Hematopoietic multipotent progenitor cell treated with erythropoietin and hydrocortisone succinate and interleukin-3 and kit ligand, for 15 days (in vitro differentiated cells): ENCODE data around the gene ZAP70.
"Not testable (repeated sequence)": the region's sequence is repeated elsewhere in the genome, so short reads cannot be mapped to it uniquely, and the experiment has no call there.

Experiments used
- DNase-seq: peaks from one replicate; pipeline ENCODE4 v3.0.0-alpha.2; 2015; ENCODE audit warnings: low spot score

Gene ZAP70

DNA sequence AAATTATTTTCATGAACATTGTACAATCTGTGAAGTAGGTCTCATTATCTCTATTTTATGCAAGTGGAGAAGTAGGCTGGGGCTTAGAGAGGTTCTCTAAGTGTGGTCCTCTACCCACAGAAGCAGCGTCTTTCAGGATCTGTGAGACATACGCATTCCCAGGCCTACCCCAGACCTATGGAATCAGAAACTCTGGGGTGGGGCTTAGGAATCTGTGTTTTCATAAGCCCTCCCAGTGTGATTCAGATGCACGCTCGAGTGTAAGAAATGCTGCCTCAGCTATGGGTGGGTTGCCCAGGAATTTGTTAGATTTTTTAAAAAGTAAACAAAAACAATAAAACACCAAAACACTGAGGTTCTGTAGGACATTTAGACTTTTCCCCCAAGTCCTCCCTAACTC, 14.8 kb upstream of the ZAP70 start:
- no peak for DNase-seq

- DNase-seq, result peak; percentile 5
These were observed 13.5 kb upstream of the ZAP70 start for GRCh38 chr2:97699765-97700444.

DNA sequence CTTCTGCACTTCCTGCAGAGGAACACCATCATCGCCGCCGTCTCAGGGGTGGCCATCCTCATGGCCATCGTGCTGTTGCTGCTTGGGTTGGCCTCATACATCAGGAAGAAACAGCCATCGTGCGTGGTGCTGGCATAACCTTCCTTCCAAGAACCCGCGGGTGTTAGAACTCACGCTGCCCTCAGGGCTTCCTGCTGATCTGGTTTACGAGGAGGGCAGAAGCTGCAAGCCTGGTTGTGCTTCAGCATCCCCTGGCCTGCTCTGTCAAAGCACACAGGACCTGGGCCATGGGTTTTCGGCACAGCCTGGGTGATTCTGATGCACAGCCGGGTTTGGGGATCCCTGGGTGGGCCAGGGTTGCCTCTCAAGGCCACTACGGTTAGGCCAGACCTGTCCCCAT, 12.2 kb upstream of the ZAP70 start:
- DNase-seq, result no peak

DNA sequence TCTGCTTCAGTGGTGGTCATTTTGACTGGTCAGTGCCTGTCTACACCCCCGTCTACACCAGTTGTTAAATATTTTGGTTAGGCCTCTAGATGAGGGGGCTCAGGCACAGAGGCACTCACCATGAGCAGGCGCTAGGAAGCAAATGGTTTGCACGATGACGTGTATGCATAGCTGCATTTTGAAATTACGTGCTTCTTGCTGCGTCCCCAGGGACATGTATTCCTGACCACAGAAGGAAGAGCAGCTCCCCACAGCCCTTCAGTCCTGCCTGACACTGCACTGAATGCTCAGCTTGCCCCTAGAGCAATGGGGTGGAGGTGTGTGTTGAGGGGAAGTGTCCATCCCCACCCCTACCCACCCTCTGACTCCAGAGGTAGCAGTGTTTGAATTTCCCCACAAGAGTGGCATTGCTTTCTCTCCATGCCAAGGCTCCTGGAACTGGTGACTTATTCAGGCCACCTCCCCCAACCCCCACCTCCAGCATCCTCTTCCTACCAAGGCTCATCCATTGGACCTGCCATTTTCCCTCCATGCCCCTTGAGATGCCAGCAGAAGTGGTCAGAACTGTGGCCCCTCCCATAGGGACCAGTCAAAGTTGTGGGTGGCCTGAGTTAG, 11.4 kb upstream of the ZAP70 start:
- no peak for DNase-seq

- DNase-seq, result no peak
These were observed 10.5 kb upstream of the ZAP70 start for GRCh38 chr2:97702731-97703470.

GRCh38 chr2:97703741-97704140, 9.6 kb upstream of the ZAP70 start:
- no peak for DNase-seq

DNA sequence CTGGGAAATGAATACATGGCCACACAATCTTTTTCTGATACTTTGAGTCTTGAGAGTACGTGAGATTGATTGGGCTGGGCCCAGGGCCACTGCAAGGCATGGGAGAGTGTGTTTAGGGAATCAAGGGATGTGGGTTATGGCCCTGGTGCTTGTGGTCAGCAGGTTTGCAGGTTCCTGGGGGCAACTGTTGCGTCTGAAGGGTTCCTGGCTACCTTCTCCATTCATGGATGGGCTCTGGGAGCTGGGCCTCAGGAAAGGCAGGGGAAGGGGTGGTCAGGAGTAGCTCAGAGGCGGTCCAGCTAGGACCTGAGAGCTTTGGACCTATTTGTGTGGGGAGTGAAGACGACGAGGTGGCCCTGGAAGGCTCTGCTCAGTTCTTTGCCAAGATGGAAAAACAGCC, 8.4 kb upstream of the ZAP70 start:
- DNase-seq, result no peak

- no peak for DNase-seq
These were observed 7.3 kb upstream of the ZAP70 start for GRCh38 chr2:97706112-97706511.

DNA sequence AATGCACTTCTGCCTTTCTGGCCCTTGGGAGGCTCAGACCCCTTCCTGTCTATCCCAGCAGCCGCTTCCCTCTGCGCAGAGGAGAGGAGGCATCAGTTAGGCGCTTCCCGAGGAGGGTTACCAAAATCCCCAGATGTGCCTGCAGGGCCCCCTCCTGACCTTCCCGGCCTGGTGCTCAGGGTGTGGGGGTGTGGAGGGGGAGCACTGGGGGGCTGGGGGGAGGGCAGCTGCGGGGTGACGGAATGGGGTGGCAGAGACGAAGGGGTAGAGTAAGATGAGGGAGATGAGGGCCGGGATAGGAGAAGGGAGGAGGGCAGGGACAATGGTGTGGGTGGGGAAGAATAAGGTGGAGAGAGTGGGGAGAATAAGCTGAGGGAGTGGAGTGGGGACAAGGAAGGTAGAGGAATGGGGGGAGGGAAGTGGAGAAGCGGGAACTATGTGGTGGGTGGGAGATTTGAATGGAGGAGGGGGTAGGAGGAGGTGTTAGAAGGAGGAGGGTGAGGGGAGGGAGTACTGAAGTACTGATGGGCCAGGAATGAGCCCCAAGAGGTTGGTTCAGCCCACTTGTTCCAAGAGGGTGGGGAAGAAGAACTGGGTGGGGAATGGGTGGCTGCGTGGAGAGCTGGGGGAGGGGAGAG, 6.5 kb upstream of the ZAP70 start:
- no peak for DNase-seq

DNA sequence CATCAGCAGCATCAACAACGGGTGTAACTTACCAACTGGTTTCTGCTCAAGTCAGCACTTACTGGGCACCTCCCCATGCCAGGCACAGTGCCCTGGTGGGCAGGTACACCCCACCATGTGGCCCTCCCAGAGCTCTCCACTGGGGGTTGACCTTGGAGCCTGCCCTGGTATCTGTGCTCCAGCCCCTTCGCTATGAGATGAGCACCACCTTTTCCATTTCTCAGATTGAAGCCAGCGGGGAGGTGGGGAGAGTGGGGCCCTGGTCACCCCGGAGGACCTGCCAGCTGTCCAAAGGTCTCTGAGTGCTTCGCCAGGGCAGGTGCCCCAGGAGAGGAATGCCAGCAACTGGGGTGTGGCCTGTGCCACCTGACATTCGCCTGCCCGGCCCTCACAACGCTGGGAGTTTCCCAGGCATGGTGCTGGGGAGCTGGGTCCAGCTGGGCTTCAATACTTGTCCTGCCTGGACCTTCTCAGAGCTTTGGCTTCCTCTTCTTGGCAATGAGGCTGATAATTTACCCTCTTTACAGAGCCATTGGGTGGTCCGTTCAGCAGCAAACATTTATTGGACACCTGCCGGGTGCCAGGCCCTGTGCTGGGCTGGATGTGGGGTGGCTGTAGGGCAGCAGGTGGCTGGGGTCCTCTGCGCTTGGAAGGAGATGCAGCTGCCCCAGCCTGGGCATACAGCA, 5.9 kb upstream of the ZAP70 start:
- no peak for DNase-seq

DNA sequence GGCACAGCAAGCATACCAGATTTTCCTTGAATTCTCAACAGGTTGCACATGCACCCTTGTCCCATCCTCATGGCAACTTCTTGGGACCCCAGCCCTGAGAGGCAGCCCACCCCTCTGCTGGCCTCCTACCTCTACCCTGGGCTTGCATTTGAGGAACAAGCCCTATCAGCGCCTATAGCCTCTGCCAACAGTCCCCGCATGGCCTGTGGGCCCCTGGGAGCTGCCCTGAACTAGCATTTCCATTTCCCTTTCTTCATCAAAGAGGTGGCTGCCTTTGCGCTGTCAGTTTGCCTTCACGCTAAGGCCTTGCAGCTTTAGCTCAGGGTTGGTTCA, 5.4 kb upstream of the ZAP70 start:
- no peak for DNase-seq

DNA sequence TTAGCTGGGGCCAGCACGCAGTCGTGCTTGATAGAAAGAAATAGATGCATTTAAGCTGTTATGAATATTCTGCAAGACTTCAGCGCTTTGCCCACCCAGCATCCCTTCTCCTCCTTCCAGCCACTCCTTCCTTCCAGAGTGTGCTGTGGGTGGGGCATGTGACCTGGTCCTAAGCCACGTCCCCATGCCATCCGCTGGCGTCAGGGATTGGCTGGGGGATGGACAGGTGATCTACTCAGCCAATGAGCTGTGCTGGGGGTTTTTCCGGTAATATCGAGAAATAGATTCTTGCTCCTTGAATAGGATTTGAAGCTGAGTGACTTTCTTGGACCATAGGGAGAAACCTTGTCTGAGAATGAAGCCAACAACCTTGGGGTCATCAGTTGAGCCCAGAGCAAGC, 4.8 kb upstream of the ZAP70 start:
- DNase-seq, result no peak

GRCh38 chr2:97711394-97711711, 2.0 kb upstream of the ZAP70 start:
- DNase-seq, result no peak

- not testable (repeated sequence) for DNase-seq
These were observed 1.2 kb upstream of the ZAP70 start for GRCh38 chr2:97712175-97712574.

- no peak for DNase-seq
These were observed 582 bp upstream of the ZAP70 start for GRCh38 chr2:97712693-97713295.

- no peak for DNase-seq
These were observed 941 bp downstream of the ZAP70 start for GRCh38 chr2:97714084-97714949.

GRCh38 chr2:97714950-97715652, 1.7 kb downstream of the ZAP70 start:
- DNase-seq, result no peak

DNA sequence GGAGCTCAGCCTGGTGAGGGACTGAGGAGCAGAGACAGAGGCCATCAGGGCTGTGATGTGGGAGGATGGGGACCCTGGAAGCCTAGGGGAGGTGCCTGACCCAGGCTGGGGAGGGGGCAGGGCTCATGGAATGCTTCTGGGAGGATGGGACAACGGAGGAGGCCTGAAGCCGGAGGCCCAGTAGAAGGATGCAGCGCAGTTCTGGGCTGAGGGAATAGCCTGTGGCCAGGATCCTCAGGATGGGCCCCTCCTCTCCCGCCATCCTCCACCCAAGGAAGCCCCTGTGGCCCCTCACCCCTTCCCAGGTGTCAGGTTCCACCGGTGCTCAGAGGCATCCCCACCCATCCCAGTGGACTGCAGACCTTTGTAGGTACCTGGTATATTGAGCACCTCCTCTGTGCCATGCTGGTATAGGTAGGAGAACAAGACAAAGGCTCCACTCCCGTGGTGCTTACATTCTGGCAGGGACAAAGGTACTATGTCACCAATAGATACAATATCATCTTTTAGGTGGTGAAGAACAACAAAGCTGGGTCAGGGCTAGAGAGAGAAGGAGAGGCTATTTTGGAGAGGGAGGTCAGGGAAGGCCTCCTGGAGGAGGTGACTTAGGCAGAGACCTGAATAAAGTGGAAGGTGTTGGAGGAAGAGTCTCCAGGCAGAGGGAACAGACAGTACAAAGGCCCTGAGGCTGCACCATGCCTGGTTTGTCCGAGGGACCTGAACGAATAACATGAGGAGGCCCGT, 2.7 kb downstream of the ZAP70 start:
- no peak for DNase-seq

DNA sequence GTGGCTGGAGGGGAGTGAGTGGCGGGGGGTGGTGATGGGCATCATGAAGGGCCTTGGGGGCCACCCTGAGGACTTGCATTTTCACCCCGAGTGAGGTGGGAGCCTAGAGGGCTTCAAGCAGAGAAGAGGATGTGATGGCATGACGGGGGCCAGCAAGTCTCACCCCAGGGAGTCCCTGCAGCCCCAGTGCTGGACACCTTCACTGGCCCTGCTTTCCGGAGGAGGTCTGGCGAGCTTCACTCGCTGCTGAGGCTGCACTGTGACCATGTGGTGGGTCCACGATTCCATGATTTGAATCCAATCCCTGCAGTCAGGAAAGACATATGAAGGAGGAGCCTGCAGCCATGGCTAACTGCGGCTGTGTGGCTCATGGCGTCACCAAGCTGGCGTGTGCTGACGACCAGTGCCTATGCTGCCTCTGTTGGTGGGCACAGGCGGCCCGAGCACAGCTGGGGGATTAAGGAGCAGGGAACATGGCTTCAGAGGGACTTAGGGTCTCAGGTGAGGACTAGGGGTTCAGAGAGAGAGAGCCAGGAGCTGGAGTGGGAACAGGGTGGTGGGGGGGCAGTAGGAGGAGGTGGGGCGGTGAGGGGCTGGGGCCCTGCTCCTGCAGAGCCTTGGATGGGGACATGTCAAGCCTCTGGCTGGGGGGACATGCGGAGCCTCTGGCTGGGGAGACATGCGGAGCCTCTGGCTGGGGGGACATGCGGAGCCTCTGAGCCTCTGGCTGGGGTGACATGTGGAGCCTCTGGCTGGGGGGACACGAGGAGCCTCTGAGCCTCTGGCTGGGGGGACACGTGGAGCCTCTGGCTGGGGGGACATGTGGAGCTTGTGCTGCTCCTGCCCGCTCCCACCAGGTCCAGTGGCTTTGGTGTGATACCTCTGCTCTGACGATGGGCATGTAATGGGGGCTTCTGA, 3.6 kb downstream of the ZAP70 start:
- DNase-seq, result no peak
